ENCODE data around the gene KBTBD7. TPM values are rescaled to one million over a fixed set of nuclear protein-coding genes. Genes with fewer than 3 reads are reported as not detected.

KBTBD7 gene
- total and polyA plus RNA-seq, 2 experiments from 2014 or later, result 12.2 to 19.1 TPM

DNA sequence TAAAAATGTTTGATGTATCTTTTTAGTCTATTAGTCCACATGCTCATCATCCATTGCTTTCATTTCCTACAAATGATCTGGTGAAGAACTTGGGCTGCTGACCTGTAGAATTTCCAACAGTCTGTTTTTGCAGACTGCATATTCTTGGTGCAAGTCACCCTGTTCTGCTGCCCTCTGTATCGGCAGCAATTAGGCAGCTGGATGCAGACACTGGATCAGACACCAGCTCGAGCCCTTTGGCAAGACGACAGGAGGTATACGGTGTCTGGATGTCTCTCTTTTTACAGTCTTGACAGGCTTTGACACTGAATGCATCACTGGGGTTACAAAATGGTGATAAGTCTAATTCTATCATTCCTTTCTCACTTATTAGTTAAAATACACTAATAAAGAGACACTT is 47.3 kb upstream of the KBTBD7 start (continued):
- TF ChIP-seq EZH2 (IDR thresholded peaks at IDR 0.05; ENCODE audit: low read depth, unreplicated experiment) (no peak), JUNB (IDR thresholded peaks at IDR 0.05; ENCODE audit: unreplicated experiment) (no peak), ZNF114 (CRISPR knock-in tag; IDR thresholded peaks at IDR 0.05) (no peak), CREB1 (CRISPR knock-in tag; IDR thresholded peaks at IDR 0.05; ENCODE audit: low read depth) (no peak), STAT1 (IDR thresholded peaks at IDR 0.05; ENCODE audit: unreplicated experiment) (no peak)

DNA sequence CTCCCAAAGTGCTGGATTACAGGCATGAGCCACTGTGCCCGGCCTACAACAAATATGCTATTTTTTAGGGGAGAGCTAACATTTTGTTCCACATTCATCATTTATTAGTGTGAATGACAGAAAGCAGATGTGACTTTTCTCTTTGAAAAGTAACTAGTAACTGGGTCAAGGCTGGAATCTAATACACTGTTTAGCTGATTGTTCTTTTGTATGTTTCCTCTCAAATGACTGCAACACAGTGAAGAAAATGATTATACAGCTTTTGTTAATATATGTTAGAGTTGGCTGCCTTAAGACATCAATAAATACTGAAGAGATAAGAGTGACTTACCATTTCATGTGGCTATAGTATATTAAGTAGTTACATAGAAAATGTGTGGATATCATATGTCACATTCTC is 42.0 kb upstream of the KBTBD7 start:
- no peaks in the 10 kb centered on the region for H3K27me3 ChIP-seq (ENCODE audit: insufficient read depth)
- H3K4me3 Mint-ChIP-seq, result no peak overlapping the region
- no peak overlapping the region for H3K4me3 ChIP-seq
- peaks cover 4% of the 10 kb centered on the region; the same call in 1 of the 3 replicates for H3K36me3 Mint-ChIP-seq (ENCODE audit: low read depth)
- no peaks in the 10 kb centered on the region for H3K4me1 ChIP-seq (ENCODE audit: insufficient read depth)
- H4K20me1 ChIP-seq (replicated peaks; ENCODE audit: insufficient read depth), result no peaks in the 10 kb centered on the region
- H3K27me3 Mint-ChIP-seq (ENCODE audit: insufficient read depth, low read depth, poor library complexity), result peaks cover 4% of the 10 kb centered on the region
- H3K9me2 ChIP-seq (ENCODE audit: insufficient read depth), result no peaks in the 10 kb centered on the region
- no peaks in the 10 kb centered on the region for H3F3A ChIP-seq (replicated peaks; ENCODE audit: low read depth)
- no peaks in the 10 kb centered on the region for H3K79me2 ChIP-seq (replicated peaks; ENCODE audit: insufficient read depth)
- TF ChIP-seq ZNF114 (CRISPR knock-in tag; IDR thresholded peaks at IDR 0.05) (no peak), JUNB (IDR thresholded peaks at IDR 0.05; ENCODE audit: unreplicated experiment) (no peak), CREB1 (CRISPR knock-in tag; IDR thresholded peaks at IDR 0.05; ENCODE audit: low read depth) (no peak), POLR2AphosphoS5 (IDR thresholded peaks at IDR 0.05; ENCODE audit: low read depth) (no peak), EZH2phosphoT487 (IDR thresholded peaks at IDR 0.05; ENCODE audit: unreplicated experiment) (no peak), ZNF331 (CRISPR knock-in tag; IDR thresholded peaks at IDR 0.05; ENCODE audit: low read depth) (no peak), NANOG (IDR thresholded peaks at IDR 0.05; ENCODE audit: borderline replicate concordance) (no peak), STAT1 (IDR thresholded peaks at IDR 0.05; ENCODE audit: unreplicated experiment) (no peak), EZH2 (IDR thresholded peaks at IDR 0.05; ENCODE audit: low read depth, unreplicated experiment) (no peak), ETS1 (IDR thresholded peaks at IDR 0.05) (no peak)
- TF ChIP-seq, protein P1, sequence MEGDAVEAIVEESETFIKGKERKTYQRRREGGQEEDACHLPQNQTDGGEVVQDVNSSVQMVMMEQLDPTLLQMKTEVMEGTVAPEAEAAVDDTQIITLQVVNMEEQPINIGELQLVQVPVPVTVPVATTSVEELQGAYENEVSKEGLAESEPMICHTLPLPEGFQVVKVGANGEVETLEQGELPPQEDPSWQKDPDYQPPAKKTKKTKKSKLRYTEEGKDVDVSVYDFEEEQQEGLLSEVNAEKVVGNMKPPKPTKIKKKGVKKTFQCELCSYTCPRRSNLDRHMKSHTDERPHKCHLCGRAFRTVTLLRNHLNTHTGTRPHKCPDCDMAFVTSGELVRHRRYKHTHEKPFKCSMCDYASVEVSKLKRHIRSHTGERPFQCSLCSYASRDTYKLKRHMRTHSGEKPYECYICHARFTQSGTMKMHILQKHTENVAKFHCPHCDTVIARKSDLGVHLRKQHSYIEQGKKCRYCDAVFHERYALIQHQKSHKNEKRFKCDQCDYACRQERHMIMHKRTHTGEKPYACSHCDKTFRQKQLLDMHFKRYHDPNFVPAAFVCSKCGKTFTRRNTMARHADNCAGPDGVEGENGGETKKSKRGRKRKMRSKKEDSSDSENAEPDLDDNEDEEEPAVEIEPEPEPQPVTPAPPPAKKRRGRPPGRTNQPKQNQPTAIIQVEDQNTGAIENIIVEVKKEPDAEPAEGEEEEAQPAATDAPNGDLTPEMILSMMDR (conservative IDR thresholded peaks at IDR 0.05; ENCODE audit: low read depth in 2 of 2), result no peak
- TF ChIP-seq, protein P2, sequence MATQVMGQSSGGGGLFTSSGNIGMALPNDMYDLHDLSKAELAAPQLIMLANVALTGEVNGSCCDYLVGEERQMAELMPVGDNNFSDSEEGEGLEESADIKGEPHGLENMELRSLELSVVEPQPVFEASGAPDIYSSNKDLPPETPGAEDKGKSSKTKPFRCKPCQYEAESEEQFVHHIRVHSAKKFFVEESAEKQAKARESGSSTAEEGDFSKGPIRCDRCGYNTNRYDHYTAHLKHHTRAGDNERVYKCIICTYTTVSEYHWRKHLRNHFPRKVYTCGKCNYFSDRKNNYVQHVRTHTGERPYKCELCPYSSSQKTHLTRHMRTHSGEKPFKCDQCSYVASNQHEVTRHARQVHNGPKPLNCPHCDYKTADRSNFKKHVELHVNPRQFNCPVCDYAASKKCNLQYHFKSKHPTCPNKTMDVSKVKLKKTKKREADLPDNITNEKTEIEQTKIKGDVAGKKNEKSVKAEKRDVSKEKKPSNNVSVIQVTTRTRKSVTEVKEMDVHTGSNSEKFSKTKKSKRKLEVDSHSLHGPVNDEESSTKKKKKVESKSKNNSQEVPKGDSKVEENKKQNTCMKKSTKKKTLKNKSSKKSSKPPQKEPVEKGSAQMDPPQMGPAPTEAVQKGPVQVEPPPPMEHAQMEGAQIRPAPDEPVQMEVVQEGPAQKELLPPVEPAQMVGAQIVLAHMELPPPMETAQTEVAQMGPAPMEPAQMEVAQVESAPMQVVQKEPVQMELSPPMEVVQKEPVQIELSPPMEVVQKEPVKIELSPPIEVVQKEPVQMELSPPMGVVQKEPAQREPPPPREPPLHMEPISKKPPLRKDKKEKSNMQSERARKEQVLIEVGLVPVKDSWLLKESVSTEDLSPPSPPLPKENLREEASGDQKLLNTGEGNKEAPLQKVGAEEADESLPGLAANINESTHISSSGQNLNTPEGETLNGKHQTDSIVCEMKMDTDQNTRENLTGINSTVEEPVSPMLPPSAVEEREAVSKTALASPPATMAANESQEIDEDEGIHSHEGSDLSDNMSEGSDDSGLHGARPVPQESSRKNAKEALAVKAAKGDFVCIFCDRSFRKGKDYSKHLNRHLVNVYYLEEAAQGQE (IDR thresholded peaks at IDR 0.05; ENCODE audit: unreplicated experiment), result no peak
- H3K27ac ChIP-seq (ENCODE audit: low read depth), result no peak overlapping the region
- DNase-seq (ENCODE audit: low spot score) (no peak), ATAC-seq (no peak)
- no peaks in the 10 kb centered on the region for H3K9me3 Mint-ChIP-seq
- no peak overlapping the region for H3K27ac Mint-ChIP-seq
- H3K4me2 ChIP-seq, result no peak overlapping the region
- H3K4me1 Mint-ChIP-seq, result no peaks in the 10 kb centered on the region
- H3K36me3 ChIP-seq (ENCODE audit: insufficient read depth), result no peaks in the 10 kb centered on the region
- no peak overlapping the region for H2AFZ ChIP-seq
